KMS-11 (cell line): ENCODE measurements around the gene FBLIM1.

Source experiments
- H2AFZ ChIP-seq: fragments of 200-600 bp; sonication (generic); 2 replicates; pipeline ENCODE4 v1.6.1; 2016; ENCODE audit warnings: antibody characterized with exemption, mixed run types, low read depth
- H3K27ac ChIP-seq: fragments of 200-600 bp; sonication (generic); 2 replicates; pipeline ENCODE4 v1.6.1; 2016; ENCODE audit warnings: mild to moderate bottlenecking, mixed run types
- H3K27me3 ChIP-seq: fragments of 200-600 bp; sonication (generic); 2 replicates; pipeline ENCODE4 v1.6.1; 2017; ENCODE audit warnings: mild to moderate bottlenecking, low read depth, mixed run types, moderate library complexity; ENCODE audit not compliant: insufficient read depth
- H3K36me3 ChIP-seq: fragments of 200-600 bp; sonication (generic); 2 replicates; pipeline ENCODE4 v1.6.1; 2017; ENCODE audit warnings: mild to moderate bottlenecking, mixed run types; ENCODE audit not compliant: insufficient read depth
- H3K4me1 ChIP-seq: fragments of 200-600 bp; sonication (generic); 2 replicates; pipeline ENCODE4 v1.6.1; 2016; ENCODE audit warnings: mild to moderate bottlenecking, low read depth, mixed run types; ENCODE audit not compliant: poor library complexity, severe bottlenecking
- H3K4me2 ChIP-seq: fragments of 200-600 bp; sonication (generic); 2 replicates; pipeline ENCODE4 v1.7.0; 2016; ENCODE audit warnings: mild to moderate bottlenecking, mixed run types
- H3K4me3 ChIP-seq: fragments of 200-600 bp; sonication (generic); IDR thresholded peaks from 2 replicates; pipeline ENCODE4 v1.6.1; 2017; ENCODE audit warnings: low read depth, low read length, mixed read lengths; ENCODE audit not compliant: insufficient read depth
- H3K79me2 ChIP-seq: fragments of 200-600 bp; sonication (generic); 2 replicates; pipeline ENCODE4 v1.6.1; 2016; ENCODE audit warnings: low read depth, mixed run types; ENCODE audit not compliant: insufficient read depth
- H3K9ac ChIP-seq: fragments of 200-600 bp; sonication (generic); 2 replicates; pipeline ENCODE4 v1.6.1; 2016; ENCODE audit warnings: mild to moderate bottlenecking, mixed run types
- H4K20me1 ChIP-seq: fragments of 200-600 bp; sonication (generic); 2 replicates; pipeline ENCODE4 v1.6.1; 2016; ENCODE audit warnings: mild to moderate bottlenecking, mixed run types; ENCODE audit not compliant: insufficient read depth
- TF ChIP-seq, protein P1 (sequence below): fragments of 200-600 bp; sonication (generic); conservative IDR thresholded peaks from 2 replicates; pipeline ENCODE4 v1.6.1; 2017; ENCODE audit warnings: low read depth, mild to moderate bottlenecking, antibody characterized with exemption, low read length, moderate library complexity, mixed read lengths

FBLIM1 gene

GRCh38 chr1:15732686-15733081, 25.9 kb upstream of the FBLIM1 start:
- Histone ChIP-seq H3K79me2 (no peaks in the 10 kb centered on the region), H3K27ac (no peak overlapping the region), H2AFZ (no peak overlapping the region), H3K27me3 (no peaks in the 10 kb centered on the region), H4K20me1 (no peaks in the 10 kb centered on the region), H3K4me1 (no peaks in the 10 kb centered on the region), H3K9ac (no peak overlapping the region), H3K36me3 (0 out of 2 replicates have a peak, but pooled peaks cover under 1% of the 10 kb centered on the region), H3K4me3 (no peak overlapping the region), H3K4me2 (no peak overlapping the region)
- TF ChIP-seq, protein P1, sequence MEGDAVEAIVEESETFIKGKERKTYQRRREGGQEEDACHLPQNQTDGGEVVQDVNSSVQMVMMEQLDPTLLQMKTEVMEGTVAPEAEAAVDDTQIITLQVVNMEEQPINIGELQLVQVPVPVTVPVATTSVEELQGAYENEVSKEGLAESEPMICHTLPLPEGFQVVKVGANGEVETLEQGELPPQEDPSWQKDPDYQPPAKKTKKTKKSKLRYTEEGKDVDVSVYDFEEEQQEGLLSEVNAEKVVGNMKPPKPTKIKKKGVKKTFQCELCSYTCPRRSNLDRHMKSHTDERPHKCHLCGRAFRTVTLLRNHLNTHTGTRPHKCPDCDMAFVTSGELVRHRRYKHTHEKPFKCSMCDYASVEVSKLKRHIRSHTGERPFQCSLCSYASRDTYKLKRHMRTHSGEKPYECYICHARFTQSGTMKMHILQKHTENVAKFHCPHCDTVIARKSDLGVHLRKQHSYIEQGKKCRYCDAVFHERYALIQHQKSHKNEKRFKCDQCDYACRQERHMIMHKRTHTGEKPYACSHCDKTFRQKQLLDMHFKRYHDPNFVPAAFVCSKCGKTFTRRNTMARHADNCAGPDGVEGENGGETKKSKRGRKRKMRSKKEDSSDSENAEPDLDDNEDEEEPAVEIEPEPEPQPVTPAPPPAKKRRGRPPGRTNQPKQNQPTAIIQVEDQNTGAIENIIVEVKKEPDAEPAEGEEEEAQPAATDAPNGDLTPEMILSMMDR: no peak

DNA sequence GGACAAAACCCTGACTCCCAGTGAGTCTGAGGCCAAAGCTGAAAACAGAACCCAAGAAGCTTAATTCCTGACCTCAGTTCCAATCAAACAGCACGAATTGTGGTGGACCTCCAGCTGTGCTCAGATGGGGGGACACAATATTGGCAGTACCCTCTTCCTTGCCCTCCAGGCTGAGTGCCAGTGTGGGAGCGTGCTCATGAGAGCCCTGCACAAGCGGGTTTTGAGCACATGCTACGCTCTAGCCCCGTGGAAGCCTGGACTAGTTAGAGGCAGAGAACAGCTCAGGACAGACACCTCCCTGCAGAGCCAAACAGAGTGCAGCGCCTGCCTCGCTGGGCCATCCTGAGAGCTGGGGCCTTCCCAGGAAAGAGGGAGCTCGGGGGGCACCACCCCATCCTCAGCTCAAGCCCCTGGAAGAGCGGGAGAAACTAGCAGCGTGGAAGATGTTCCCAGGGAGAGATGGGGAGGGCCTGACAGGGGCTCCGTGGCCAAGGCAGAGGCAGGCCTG, 25.3 kb upstream of the FBLIM1 start:
- Histone ChIP-seq H2AFZ (no peak overlapping the region), H3K79me2 (no peaks in the 10 kb centered on the region), H3K4me3 (no peak overlapping the region), H3K4me1 (no peaks in the 10 kb centered on the region), H3K27ac (no peak overlapping the region), H3K9ac (no peak overlapping the region), H3K27me3 (no peaks in the 10 kb centered on the region), H3K36me3 (no peaks in the 10 kb centered on the region), H4K20me1 (no peaks in the 10 kb centered on the region), H3K4me2 (no peak overlapping the region)
- TF ChIP-seq, protein P1: no peak

DNA sequence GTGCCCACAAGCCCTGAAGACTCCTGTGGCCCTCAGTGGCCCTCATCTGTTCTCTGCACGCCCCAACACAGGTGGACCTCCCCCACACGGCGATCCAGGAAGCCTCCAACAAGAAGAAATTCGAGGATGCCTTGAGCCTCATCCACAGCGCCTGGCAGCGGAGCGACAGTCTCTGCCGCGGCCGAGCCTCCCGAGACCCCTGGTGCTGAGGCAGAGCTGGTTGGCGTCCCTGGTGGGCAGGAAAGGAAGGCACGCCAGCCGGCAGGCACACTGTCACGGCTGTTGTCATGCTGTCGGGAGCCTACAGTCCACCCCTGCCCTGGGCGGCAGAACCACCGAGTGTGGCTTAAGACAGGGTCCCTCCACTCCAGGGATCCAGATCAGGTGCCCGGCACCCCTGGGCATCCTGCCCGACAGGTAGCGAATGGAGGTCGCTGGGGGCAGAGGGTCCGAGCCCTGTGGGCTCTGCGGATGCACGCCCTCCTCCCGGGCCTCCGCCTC, 24.8 kb upstream of the FBLIM1 start:
- Histone ChIP-seq H3K79me2 (no peaks in the 10 kb centered on the region), H3K9ac (no peak overlapping the region), H3K4me2 (no peak overlapping the region), H3K27me3 (no peaks in the 10 kb centered on the region), H2AFZ (no peak overlapping the region), H3K4me1 (no peaks in the 10 kb centered on the region), H3K36me3 (no peaks in the 10 kb centered on the region), H4K20me1 (no peaks in the 10 kb centered on the region), H3K27ac (no peak overlapping the region), H3K4me3 (no peak overlapping the region)
- TF ChIP-seq, protein P1: no peak

DNA sequence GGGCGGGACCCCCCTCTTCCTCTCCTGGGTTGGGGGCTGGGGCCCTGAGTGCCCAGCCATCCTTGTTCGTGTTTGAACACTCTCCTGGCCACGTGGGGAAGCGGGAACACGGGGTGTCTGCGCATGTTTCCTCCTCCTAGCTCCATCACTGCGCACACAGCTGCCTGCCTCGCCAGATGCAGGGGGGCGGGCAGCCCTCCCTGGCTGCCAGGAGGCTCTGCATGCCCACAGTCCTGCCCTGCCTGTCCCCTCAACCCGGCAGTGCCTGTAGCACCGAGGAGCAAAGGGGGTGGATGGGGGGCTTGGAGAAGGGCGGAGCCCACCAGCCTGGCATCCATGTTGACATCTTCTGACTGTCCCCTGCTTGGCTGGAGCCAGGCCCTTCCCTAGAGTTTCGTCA, 24.3 kb upstream of the FBLIM1 start:
- Histone ChIP-seq H2AFZ (no peak overlapping the region), H3K4me2 (no peak overlapping the region), H3K4me3 (no peak overlapping the region), H3K27me3 (no peaks in the 10 kb centered on the region), H3K79me2 (no peaks in the 10 kb centered on the region), H3K27ac (no peak overlapping the region), H4K20me1 (no peaks in the 10 kb centered on the region), H3K4me1 (no peaks in the 10 kb centered on the region), H3K36me3 (no peaks in the 10 kb centered on the region), H3K9ac (no peak overlapping the region)
- TF ChIP-seq, protein P1: no peak
